ENCODE data around the gene DUXB. TPM values are rescaled to one million over a fixed set of nuclear protein-coding genes. Genes with fewer than 3 reads are reported as not detected.

DUXB gene
- total RNA-seq, 4 donors from 2014 or later, result not detected

DNA sequence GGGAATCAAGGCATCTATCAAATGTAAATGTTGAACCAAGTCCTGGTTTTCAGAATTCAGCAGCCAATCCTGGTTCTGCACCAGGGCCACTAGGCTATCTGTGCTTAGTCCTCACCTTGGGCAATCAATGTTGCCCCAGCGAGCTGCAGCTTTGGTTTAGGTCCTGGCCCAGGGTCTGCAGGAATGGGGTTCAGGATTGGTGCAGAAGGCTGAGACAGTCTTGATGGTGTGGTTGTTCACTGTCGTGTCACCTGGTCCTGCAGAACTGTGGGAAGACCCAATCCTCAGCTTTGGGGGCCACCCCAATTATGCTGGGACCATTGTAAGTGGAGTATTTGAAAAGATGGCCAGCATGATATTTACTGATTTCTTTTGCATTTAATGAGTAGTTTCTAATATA is 43.1 kb downstream of the DUXB start:
- H3K27me3 ChIP-seq, result no peaks in the 10 kb centered on the region
- in situ Hi-C loops (cut with MboI; ENCODE audit: low pct_ligation_motif_present in 1 of 4, low pct_unique_long_range_greater_than_20kb in 1 of 4, low sequenced_read_pairs in 3 of 4), result loop anchor here in 1 of 4 donors (25.0 kb wide), 1 partner anchor 104 kb away; no protein-coding TSS in a partner anchor
- no peaks in the 10 kb centered on the region for H3K9me3 ChIP-seq
- H3K4me3 ChIP-seq, result no peak overlapping the region
- TF ChIP-seq POLR2AphosphoS5 (IDR thresholded peaks at IDR 0.05) (no peak), EP300 (IDR thresholded peaks at IDR 0.05; ENCODE audit: low read depth) (no peak), POLR2A (IDR thresholded peaks at IDR 0.05) (no peak)
- TF ChIP-seq, protein P1, sequence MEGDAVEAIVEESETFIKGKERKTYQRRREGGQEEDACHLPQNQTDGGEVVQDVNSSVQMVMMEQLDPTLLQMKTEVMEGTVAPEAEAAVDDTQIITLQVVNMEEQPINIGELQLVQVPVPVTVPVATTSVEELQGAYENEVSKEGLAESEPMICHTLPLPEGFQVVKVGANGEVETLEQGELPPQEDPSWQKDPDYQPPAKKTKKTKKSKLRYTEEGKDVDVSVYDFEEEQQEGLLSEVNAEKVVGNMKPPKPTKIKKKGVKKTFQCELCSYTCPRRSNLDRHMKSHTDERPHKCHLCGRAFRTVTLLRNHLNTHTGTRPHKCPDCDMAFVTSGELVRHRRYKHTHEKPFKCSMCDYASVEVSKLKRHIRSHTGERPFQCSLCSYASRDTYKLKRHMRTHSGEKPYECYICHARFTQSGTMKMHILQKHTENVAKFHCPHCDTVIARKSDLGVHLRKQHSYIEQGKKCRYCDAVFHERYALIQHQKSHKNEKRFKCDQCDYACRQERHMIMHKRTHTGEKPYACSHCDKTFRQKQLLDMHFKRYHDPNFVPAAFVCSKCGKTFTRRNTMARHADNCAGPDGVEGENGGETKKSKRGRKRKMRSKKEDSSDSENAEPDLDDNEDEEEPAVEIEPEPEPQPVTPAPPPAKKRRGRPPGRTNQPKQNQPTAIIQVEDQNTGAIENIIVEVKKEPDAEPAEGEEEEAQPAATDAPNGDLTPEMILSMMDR (IDR thresholded peaks at IDR 0.05), result no peak
- WGBS, 2 donors (ENCODE audit: low coverage in 1 of 2), result 87% methylated on average over 2 of the region's 2 CpGs; no CpG with 5 or more reads in 1 of the 2 donors
- no peak overlapping the region for H3K27ac ChIP-seq
- peaks cover 0 to 44% (median 17%) of the 10 kb centered on the region in 4 donors for H3K36me3 ChIP-seq
- intact Hi-C loops (cut with DNase I; ENCODE audit: low total_unique reads), result loop anchor here (10.0 kb wide), 1 partner anchor 183 kb away; no protein-coding TSS in a partner anchor
- peaks cover 0 to 7% (median 2%) of the 10 kb centered on the region in 4 donors for H3K4me1 ChIP-seq
- DNase-seq, result no peak

DNA sequence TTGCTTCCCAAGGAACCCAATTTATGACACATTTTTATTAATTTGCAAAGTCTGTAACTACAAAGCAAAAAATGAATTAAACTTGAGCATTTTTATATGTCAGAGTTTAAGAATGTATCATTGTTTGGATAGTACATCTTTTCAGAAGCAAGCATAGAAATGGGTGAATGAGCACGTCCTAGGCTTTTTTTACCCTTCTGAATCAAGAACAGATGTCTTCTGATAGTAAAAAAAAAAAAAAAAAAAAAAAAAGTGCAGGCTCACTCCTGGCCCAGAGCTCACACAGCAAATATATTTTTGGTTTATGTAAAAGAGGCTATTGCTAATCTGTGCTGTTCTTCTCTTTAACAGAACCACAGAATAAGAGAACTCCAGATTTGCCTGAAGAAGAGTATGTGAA is 47.3 kb downstream of the DUXB start:
- no peaks in the 10 kb centered on the region for H3K27me3 ChIP-seq
- TF ChIP-seq POLR2AphosphoS5 (IDR thresholded peaks at IDR 0.05), result no peak
- no peak for TF ChIP-seq EP300 (IDR thresholded peaks at IDR 0.05; ENCODE audit: low read depth)
- TF ChIP-seq POLR2A (IDR thresholded peaks at IDR 0.05), result no peak
- TF ChIP-seq, protein P1 (IDR thresholded peaks at IDR 0.05), result no peak
- H3K4me1 ChIP-seq, result peaks cover 16 to 43% (median 24%) of the 10 kb centered on the region in 4 donors
- H3K9me3 ChIP-seq, result no peaks in the 10 kb centered on the region
- no peak for DNase-seq
- no peak overlapping the region for H3K4me3 ChIP-seq
- H3K36me3 ChIP-seq, result peaks cover 0 to 44% (median 17%) of the 10 kb centered on the region in 4 donors
- WGBS, 2 donors (ENCODE audit: low coverage in 1 of 2), result 45 to 70% methylated on average over 1 of the region's 1 CpG
- no peak overlapping the region for H3K27ac ChIP-seq
- in situ Hi-C loops (cut with MboI; ENCODE audit: low pct_ligation_motif_present in 1 of 4, low pct_unique_long_range_greater_than_20kb in 1 of 4, low sequenced_read_pairs in 3 of 4), result loop anchor here in 1 of 4 donors (25.0 kb wide), 1 partner anchor 108 kb away; no protein-coding TSS in a partner anchor
- intact Hi-C loops (cut with DNase I; ENCODE audit: low total_unique reads), result loop anchor here (10.0 kb wide), 1 partner anchor 179 kb away; no protein-coding TSS in a partner anchor

DNA sequence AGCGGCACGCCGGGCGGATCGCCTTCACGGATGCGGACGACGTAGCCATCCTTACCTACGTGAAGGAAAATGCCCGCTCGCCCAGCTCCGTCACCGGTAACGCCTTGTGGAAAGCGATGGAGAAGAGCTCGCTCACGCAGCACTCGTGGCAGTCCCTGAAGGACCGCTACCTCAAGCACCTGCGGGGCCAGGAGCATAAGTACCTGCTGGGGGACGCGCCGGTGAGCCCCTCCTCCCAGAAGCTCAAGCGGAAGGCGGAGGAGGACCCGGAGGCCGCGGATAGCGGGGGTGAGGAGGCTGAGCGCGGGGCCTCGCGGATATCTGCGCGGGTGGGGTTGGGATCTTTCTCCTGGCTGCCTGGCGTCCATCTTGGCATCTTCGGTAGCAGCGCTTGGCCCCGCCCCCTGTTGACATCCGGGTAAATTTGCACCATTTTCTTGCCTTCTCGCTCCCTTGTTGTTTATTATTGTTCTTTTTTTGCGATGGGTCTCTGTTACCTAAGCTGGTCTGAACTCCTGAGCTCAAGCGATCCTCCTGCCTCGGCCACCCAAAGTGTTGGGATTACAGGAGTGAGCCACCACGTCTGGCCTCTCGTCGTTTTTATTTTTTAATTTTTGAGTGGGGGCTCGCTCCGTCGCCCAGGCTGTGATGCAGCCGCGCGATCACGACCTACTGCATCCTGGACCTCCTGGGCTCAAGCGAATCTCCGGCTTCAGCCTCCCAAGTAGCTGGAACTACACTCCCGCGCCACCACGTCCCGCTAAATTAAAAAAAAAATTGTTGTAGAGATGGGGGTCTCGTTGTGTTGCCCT is 52.8 kb downstream of the DUXB start:
- intact Hi-C loops (cut with DNase I; ENCODE audit: low total_unique reads), result loop anchor here (5.0 kb wide), 1 partner anchor 216 kb away; the partner anchor contains the start of gene CFDP1

More for the DNA sequence above, 52.8 kb downstream of the DUXB start:
- in situ Hi-C loops (cut with MboI; ENCODE audit: low pct_ligation_motif_present in 1 of 4, low pct_unique_long_range_greater_than_20kb in 1 of 4, low sequenced_read_pairs in 3 of 4), result loop anchor here in 2 of 4 donors (5.0 to 25.0 kb wide), 3 partner anchors 114 to 1539 kb away; partner anchors contain the start of genes TMEM170A (in 2 of the 2), MON1B (in 1 of the 2) and SYCE1L (in 1 of the 2)
- peaks cover 27 to 66% (median 41%) of the 10 kb centered on the region in 4 donors for H3K4me1 ChIP-seq
- H3K27me3 ChIP-seq, result no peaks in the 10 kb centered on the region
- H3K27ac ChIP-seq, result peak overlapping the region; percentile 97 to 99 (median 98)
- no peaks in the 10 kb centered on the region for H3K36me3 ChIP-seq
- peak; percentile 88 for DNase-seq
- TF ChIP-seq POLR2AphosphoS5 (IDR thresholded peaks at IDR 0.05) (peak in 2 of 3 donors; percentile 9 to 51), POLR2A (IDR thresholded peaks at IDR 0.05) (no peak), EP300 (IDR thresholded peaks at IDR 0.05; ENCODE audit: low read depth) (no peak)
- TF ChIP-seq, protein P1 (IDR thresholded peaks at IDR 0.05), result no peak
- no peaks in the 10 kb centered on the region for H3K9me3 ChIP-seq
- peak overlapping the region; percentile 86 to 100 (median 97) for H3K4me3 ChIP-seq
- WGBS, 2 donors (ENCODE audit: low coverage in 1 of 2), result 0% methylated on average over 1 to 50 of the region's 62 CpGs

Data from transverse colon (tissue), 4 donors.